ENCODE measurements around the gene ABHD17C.

DNA sequence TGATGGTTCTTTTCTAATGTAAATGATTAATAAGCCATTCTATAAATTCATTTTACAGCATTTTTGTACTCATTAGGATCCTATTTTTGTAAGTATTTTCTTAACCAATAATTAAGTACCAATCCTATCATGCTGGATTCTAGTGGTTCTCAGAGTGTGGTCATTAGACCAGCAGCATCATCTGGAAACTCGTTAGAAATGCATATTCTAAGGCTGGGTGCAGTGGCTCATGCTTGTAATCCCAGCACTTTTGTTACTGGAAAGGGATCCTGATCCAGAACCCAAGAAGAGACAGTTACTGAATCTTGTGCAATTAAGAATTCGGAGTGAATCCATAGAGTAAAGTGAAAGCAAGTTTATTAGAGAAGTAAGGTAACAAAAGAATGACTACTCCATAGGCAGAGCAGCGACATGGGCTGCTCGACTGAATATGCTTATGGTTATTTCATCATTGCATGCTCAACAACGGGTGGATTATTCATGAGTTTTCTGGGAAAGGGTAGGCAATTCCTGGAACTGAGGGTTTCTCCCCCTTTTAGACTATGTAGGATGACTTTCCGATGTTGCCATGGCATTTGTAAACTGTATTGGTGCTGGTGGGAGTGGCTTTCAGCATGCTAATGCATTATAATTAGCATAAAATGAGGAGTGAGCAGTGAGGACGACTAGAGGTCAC lies 74.2 kb downstream of the ABHD17C start:
- no peak for TF ChIP-seq POLR2AphosphoS5 (IDR thresholded peaks at IDR 0.05)
- TF ChIP-seq, protein P1, sequence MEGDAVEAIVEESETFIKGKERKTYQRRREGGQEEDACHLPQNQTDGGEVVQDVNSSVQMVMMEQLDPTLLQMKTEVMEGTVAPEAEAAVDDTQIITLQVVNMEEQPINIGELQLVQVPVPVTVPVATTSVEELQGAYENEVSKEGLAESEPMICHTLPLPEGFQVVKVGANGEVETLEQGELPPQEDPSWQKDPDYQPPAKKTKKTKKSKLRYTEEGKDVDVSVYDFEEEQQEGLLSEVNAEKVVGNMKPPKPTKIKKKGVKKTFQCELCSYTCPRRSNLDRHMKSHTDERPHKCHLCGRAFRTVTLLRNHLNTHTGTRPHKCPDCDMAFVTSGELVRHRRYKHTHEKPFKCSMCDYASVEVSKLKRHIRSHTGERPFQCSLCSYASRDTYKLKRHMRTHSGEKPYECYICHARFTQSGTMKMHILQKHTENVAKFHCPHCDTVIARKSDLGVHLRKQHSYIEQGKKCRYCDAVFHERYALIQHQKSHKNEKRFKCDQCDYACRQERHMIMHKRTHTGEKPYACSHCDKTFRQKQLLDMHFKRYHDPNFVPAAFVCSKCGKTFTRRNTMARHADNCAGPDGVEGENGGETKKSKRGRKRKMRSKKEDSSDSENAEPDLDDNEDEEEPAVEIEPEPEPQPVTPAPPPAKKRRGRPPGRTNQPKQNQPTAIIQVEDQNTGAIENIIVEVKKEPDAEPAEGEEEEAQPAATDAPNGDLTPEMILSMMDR (IDR thresholded peaks at IDR 0.05): no peak
- no peak for TF ChIP-seq POLR2A (IDR thresholded peaks at IDR 0.05)
